NCI-H1930 (cell line): ENCODE measurements around the gene XPOT.

Experiments
- DNase-seq, 2 experiments: peaks; one replicate each; lab custom pipeline; 2025; lab: John Stamatoyannopoulos, UW

The XPOT gene

DNA sequence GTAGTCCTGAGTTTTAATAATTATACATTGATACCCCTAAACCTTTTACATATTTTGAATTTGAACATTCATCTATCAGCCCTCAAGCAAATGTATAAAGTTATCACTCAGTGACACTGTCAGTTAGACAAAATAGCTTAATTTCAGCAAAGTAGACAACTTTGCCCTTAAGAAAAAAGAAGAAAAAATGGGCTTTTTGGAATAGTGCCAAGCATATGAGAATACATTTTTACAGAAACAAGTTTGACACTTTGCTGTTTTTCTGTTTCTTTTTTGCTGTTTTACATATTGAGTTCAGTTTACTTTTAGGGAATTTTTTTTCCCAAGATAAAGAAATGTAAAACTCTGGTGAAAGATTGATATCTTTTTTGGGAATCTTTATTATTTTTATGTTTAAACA, 62.0 kb downstream of the XPOT start:
- no peak for DNase-seq

DNA sequence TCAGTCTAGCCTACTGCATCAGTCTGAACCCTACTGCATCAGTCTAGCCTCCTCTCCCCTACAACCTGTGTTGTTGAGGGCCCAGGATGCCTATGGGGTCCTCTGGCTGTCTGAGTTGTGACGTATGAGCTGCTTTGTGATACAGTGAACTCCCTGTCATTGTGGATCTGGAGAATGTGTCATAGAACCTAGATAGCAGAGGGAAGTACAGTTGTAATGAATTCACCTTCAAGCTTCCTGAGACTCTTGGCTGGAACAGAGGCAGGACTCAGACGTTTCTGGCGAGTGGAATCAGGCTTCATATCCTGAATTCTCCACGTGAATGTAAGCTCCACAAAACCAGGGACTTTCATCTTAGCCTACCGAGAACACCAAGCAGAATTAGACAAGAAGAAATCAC, 64.8 kb downstream of the XPOT start:
- DNase-seq = no peak

DNA sequence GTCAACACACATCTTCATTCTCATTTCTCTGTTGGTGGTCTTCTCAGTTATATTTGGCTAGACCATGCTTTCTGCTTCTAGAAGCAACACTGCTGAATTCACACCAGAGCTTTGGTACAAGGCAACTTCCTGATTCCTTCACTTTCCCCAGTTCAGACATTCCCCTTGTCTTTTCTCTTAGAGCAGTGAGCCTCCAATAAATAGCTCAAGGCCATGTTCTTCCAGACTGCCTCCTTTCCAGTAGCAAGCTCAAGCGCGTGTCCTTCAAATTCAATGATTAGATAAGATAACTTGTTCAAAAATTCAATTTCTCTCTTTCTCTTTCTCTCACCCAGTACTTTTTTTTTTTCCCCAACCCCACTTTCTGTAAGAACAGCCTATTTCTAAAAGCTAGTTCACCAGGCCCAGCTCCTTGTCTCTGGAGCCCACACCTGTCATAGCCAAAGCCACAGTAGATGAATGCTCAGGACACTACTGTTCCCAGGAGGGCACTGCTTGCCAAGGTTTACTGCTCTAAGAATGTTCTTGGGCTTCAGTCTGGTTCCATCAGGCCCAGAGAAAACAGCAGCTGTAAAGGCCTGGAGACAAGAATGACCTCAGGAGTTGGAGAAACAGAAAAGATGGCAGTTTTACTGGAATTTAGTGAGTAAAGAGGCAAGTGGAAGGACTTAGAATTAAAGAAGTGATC, 65.4 kb downstream of the XPOT start:
- no peak for DNase-seq

- no peak for DNase-seq
Observed at GRCh38 chr12:64470495-64470894, 66.3 kb downstream of the XPOT start.

- DNase-seq = no peak
Observed at GRCh38 chr12:64473176-64473575, 69.0 kb downstream of the XPOT start.

- DNase-seq = no peak
Observed at GRCh38 chr12:64475518-64475917, 71.3 kb downstream of the XPOT start.

DNA sequence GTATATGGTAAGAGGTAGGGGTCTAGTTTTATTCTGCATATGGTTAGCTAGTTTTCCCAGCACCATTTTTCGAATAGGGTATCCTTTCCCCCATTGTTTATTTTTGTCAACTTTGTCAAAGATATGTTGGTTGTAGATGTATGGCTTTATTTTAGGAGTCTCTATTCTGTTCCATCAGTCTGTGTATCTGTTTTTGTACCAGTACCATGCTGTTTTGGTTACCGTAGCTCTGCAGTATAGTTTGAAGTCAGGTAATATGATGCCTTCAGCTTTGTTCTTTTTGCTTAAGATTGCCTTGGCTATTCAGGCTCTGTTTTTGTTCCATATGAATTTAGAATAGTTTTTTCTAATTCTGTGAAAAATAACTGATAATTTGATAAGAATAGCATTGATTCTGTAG, 72.7 kb downstream of the XPOT start:
- DNase-seq = no peak

- DNase-seq = no peak
Observed at GRCh38 chr12:64478661-64479060, 74.5 kb downstream of the XPOT start.

DNA sequence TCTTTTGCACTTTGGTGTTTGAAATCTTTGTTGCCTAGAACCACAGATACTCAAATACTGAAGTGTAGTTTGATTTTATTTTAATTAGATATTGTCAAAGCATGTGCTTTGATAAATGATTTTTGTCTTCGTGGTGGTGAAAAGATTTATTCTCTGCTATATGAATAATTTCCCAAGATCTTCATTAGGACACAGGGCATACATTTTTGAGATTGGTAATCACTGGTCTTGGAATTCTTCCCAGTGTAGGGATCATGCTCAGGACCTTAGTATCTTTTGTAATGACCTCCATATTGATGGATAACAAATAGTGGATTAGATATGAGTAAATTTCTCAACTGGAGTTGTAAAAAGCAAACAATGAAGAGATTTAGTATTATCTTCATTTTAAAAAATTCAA, 76.0 kb downstream of the XPOT start:
- DNase-seq = no peak

DNA sequence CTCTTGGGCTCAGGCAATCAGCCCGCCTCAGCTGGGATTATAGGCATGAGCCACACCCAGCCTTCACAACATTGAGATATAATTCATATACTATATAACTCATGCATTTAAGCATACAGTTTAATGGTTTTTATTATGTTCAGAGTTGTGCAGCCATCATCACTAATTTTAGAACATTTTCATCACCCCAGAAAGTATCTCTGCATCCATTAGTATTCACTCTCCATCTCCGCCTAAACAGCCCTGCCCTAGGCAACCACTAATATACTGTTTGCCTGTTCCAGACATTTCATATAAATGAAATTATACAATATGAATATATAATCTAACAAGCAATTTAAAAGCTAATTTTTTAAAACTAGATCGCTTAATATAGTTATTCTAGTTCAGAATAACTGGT, 82.5 kb downstream of the XPOT start:
- no peak for DNase-seq

GRCh38 chr12:64491718-64492117, 87.5 kb downstream of the XPOT start:
- DNase-seq = no peak

DNA sequence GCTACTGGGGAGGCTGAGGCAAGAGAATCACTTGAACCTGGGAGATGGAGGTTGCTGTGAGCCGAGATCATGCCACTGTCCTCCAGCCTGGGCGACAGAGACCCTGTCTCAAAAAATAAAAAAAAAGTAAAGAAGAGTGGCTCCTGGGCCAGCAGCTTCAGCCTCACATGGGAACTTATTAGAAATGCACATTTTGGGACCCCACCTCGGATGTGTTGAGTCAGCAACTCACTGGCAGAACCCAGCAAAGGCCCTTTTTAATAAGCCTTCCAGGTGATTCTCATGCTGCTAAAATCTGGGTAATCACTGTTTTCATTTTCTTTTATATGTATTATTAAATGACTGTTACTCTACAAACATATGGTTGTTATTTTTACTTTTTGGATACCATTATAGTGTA, 89.3 kb downstream of the XPOT start:
- DNase-seq = no peak

DNA sequence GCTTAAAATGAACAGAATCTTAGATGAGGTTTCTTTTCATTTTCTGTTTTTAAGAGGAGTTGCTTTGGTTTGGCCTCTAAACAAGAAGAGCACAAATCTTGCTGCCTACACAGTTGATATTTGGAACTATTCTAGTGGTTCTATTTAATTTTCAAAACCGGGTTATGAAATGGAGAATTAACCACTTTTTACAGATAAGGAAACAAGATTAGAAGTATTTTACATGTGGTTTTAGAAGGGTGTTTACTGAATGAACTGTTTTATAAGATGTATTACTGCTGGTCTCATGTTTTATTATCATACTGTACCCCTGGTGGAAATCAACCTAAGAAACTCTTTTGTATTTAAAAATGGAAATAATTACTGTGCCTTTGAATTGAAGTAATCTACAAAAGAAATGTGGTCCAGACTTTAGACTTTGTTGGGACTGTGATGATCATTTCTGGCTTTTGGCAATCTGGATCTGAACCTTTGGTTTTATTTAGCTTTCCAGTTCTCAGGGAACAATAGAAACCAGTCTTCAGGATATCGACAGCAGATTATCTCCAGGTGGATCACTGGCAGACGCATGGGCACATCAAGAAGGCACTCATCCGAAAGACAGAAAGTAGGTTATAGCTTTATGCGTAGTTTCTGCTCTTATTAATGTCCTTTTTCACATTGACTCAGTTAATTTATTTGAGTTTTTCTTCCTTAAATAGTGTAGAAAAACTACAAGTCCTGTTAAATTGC, 91.0 kb downstream of the XPOT start:
- no peak for DNase-seq

DNA sequence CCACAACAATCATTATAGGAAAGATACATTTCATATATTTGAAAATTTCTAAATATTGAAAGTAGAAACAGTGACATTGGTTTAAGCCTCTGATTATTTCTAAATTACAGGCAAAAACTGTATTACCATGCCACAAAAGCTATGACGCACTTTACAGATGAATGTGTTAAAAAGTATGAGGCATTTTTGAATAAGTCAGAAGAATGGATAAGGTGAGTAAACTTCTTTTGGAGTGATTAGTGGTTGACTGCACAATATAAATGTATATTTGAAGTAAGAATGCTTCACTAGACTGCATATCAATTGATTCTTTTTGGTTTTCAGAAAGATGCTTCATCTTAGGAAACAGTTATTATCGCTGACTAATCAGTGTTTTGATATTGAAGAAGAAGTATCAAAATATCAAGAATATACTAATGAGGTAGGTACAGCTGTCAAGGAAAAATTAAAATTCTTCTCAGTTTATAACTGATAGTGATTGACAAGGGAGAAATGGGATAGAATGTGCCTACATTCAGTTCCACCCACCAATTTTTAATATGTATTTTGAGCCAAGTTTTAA, 92.7 kb downstream of the XPOT start:
- no peak for DNase-seq

DNA sequence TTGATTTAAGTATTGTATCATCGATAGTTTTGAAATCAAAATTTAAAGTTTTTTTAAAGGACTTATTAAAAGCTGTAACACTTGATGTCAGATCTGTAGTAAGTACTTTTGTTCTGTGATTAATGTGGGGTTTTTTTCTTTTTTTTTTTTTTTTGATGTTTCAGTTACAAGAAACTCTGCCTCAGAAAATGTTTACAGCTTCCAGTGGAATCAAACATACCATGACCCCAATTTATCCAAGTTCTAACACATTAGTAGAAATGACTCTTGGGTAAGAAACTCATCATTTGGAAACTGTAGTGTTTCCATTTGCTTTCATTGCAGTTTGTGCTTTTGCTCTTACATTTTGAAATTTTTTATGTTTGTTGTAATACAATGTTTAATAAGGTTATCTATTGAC, 93.3 kb downstream of the XPOT start:
- no peak for DNase-seq

- no peak for DNase-seq
Observed at GRCh38 chr12:64497903-64498302, 93.7 kb downstream of the XPOT start.

- DNase-seq = no peak
Observed at GRCh38 chr12:64500394-64500793, 96.2 kb downstream of the XPOT start.
